HG03060 (cell line): ENCODE results near the gene BAIAP2L1.

Experiments
- ATAC-seq: cut with Tn5 transposase; IDR thresholded peaks from one replicate; pipeline ENCODE4 v1.9.1; 2021; ENCODE audit warnings: low read depth, moderate number of reproducible peaks; ENCODE audit not compliant: unreplicated experiment

The BAIAP2L1 gene

DNA sequence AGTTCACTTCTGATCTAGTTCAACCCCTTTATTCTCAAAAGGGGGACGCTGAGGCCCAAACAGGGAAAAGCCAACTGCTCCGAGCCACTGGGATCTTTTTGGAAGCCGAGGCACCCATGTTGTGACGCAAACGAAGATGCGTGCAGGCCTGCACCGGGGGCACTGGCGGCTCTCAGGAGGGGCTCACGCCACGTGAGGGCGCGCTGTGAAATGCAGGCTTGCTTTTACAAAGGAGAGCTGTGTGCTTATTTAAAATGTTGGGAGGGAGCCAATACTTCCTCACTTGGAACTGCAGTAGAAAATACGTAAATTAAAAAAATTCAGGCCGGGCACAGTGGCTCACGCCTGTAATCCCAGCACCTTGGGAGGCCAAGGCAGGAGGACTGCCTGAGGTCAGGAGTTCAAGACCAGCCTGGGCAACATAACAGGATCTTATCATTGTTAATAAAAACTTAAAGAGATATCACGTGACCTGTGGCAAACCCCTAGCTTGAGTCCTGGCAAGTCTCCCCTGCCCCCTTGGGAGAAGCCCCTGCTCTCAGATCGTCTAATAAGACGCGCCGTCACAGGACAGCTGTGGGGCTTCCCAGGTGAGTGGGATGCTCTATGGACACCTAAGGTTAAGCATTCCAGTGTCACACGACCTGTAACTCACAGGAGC, 103.1 kb downstream of the BAIAP2L1 start:
- ATAC-seq: no peak

DNA sequence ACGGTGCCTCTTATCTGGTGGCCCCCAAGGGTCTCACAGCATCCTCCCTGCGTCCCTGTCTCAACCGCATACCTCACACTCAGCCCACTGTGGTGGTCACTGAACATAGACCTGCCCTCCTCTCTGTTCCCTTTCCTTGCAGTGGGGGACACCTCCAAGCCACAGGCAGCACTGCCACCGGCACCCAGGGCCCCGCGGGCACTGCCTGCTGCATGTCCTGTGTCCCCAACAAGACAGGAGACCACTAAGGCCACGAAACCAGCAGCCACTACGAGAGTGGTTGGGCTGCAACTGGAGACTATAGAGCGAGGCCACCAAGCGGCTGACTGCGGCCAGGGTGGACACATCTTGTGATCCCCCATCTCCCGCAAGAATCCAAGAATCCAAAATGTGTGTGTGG, 104.1 kb downstream of the BAIAP2L1 start:
- ATAC-seq: no peak

DNA sequence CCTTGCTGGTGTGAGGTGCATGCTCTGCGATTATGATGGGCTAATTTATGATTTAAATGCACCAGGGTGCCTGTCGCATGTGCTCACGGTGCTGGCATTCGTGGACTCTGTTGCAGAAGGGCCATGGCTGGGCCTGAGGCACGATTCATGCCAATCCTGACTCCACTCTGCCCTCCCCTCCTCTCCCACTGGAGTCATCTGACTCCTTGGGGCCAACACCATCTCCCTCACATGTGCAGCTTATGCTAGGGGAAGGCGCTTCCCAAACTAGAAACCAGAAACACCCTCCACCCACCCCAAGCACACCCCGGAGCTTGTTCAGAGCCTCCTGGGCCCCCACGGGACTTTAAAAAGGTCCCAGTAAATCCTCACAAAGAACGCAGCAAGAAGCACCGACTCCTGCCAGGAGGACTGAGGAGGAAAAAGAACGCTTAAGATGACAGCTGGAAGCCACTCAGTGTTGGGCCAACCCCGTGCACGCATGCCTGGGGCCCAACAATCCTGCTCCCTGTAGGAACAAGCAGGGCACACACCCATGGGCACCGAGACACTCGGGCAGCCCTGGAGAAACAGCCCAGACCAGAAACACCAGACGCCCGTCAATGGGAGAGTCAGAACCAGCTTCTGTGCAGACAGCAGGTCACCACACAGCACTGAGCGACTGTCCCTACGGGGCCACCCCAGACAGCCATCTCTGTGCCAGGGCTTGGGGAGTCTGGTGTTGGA, 105.3 kb downstream of the BAIAP2L1 start:
- ATAC-seq: no peak

DNA sequence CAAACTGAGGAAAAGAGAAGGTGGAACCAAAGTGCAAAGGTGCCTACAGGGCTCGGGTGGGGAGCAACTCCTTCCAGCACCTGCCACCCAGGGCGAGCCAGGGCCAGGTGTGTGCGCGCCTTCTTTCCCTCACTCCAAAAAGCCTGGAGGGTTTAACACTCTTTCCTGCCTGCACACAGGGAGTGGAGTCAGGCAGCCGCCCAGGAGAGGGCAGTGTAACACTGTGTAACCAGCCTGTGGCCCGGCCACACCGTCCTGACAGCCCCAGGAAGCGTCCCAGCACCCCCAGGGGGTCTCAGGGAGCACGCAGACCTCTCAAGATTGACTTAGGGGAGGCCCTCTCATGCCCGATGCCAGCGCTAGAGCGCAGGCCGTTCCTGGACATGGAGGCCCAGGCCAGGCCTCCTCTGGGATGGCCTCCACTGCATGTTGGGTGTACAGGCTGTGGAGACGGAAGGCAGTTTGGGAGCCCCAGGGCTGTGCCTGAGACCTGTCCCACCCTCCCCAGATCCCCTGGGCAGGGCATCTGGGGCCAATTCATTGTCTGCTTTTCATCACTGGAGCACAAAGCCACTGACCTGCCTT, 106.0 kb downstream of the BAIAP2L1 start:
- no peak for ATAC-seq

DNA sequence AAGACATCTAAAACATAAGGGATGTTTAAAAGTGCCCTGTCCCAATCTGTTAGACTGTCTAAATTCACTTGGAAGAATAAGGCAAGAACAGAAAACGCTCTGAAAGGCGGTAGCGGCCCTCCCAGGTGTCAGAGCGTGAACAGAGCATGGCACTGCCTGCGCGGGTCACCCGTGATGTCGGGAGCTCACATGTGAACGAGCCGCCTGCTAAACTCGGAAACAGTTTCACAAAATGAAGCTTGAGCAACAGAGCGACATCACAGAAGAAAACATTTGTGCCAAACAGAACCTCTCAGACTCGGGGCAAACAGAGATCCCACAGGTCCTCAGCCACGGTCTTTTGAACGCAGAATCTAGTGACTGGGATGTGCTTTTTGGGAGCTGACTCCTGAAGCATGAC, 106.6 kb downstream of the BAIAP2L1 start:
- ATAC-seq: no peak

DNA sequence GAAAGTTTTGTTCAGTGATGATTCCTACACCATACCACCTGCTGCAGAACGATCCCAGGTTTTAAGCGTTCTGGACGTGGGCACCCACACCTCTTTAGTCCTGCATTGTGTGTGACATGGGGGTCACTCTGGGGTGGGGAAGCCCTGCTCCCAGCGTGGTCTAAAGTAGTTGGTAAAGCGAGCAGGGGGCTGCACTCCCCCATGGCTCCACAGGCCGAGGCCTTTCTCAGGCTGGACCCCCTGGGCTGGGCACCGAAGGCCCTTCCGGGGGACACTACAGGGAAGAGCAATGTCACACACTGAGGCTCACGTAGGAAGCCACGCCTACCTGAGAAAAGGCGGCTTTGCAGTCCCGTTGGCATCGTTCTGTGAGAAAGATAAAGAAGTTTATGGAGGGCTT, 107.1 kb downstream of the BAIAP2L1 start:
- no peak for ATAC-seq

DNA sequence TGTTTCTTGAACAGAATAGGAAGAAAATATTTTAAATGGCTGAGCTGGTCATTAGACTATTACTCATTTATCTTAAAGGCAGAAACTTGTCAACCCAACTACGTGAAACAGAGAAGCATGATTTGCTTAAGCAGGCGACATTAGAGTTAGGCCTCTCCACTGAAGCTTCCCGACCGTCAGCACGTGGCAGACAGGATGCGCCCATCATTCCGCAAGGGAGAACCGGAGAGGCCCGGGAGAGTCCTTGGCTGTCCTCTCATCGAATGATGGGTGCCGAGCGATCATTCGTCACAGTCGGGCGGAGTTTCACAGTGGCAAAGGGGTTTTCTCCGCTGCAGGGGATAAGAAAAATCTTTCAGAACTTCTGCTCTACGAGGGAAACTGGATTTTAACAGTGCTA, 107.6 kb downstream of the BAIAP2L1 start:
- no peak for ATAC-seq

DNA sequence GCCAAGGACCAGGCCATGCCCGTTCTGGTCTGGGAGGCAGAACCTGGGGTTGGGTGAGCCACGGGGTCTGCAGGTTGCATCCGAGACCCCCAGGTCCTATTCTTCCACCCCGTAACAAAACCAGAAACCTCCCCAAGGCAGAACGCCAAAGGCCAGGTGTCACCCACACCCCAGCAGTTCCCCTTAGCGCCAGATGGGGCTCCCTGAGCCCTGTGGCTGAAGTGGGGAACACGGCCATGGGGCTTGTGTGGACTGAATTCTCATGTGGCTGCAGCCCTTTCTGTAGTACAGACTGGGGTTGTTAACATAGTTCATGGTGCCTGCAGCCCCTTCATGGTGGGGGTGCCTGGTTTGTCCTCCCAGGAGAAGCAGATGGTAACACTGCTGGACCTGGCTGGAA, 109.2 kb downstream of the BAIAP2L1 start:
- no peak for ATAC-seq

DNA sequence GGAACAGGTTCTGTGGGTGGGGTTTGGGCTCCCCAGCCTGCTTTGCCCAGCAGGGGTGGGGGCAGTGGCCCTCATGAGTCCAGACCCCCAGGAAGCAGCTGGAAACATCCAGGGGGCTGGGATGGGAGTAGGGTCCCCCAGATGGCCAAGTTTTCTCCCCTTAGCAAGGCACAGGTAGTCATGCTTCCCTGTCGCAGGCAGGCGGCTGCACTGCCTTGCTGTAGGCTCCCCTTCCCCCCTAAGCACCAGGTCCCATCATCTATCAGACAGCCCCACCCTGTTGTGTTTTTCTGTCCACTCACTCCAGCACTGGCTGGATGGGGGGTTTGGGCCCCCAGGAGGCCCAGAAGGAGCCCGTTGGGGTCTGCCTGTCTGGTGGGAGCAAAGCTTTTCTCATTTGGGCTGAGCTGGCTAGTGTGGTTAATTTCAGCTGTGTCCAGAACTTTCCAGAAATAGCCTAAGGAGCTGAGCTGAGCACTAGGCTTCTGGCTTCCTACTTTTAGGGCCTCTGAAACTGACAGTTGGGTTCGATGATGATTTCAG, 111.5 kb downstream of the BAIAP2L1 start:
- no peak for ATAC-seq

DNA sequence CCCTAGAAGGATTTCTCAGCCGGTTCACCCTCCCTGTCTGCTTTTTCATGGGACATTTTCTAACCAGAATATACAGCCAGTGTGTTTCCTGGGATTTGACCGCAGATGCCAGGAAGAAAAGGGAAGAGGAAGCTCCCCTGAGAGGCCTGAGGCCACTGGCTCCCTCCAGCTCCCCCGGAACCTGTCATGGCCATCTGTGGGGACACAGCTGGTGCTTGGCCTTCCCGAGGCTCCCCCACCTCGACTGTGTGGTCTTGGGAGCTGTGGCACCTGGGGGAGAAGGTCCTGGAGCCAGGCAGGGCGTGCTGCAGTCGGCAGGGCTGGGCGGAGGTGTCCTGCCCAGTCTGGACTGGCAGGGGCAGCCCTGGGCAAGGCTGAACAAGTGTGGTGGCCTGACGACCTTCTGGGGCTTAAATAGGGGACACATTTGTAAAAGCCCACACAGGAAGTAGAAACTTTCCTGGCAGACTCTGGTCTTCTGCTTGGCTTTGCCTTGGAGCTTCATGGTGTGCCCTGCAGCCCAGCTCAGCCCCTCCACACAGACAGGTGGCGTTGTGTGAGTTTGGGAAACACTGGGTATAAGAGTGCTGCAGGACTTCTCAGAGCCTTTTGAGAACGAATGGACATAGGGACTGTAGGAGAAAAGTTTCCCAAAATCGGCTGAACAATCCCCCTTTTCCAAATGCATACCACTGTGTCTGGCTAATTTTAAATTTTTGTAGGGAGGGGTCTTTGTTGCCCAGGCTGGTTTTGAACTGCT, 112.6 kb downstream of the BAIAP2L1 start:
- ATAC-seq: no peak

DNA sequence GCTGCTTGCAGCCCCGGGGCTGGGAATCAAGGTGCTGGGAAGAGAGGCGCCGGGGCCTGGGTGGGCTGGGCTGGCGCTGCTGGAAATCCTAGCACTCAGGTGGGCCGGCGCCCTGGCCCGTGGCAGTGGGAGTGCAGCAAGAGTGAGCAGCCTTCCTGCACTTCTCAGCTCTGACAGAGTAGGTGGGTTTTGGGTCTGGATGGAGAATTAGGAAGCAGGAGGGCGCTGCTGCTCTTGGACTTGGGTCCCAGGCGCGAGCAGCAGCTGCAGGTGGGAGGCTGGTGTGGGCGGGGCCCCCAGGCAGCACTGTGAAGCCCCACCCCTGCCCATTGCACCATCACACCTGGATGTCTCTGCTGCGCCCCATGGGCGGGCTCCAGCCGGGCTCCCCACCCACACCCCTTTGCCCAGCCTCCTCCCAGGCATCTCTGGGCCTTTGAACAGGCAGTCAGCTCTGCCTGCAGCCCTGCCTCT, 113.4 kb downstream of the BAIAP2L1 start:
- ATAC-seq: no peak

DNA sequence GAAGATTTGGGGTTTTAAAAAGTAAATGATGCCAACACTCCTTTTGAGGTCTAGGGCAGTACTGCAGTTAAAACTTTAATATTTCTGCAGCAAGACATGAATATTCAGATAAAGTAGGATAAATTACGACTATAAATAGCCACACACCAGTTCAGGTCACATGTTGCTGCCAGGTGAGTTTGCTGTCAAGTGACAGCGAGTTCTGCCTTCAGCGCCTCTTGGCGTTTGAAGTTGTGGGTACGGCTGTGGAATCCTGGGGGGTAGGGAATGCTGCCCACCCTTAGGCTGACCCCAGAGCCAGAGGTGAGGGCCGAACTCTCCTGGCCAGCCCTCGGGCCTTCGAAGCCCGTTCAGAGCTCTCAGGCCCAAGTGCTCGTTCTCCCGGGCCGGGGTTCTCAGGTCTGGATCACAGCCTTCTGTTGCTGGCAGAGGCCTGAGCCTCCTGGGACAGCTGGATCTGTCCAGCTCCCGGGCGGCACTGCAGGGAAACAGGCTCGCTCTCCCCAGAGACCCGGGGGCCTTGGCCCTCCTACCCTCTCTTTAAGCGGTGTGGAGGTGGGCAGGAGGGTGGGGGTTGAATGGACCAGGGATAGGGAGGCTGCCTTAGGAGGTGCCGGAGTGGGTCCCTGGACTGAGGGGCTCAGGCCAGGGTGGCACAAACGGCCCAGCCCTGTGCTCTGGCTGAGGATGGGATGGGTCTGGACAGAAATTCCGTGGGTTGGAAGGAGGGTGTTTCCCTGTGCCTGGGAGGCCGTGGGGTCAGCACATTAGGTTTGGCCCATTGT, 114.0 kb downstream of the BAIAP2L1 start:
- no peak for ATAC-seq

DNA sequence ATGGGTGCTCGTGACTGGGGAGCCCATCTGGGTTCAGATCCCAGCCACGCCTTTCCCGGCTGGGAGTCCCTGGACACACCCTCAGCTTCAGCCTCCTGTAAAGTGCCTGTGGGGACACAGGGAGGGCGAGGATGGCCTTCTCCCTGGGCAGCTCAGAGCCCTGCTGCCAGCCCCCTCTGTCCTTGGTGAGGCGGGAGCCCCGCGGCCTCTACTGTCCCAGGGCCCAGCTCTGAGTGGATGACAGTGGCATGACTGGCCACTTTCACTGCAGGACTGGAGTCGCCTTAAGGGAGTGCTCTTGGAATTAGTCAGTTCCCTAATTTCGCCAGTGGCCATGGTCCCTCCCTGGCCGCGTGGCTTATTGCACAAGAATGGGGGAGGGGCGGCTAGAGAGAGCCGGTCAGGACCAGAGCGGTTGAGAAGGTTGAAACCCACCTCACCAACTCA, 114.8 kb downstream of the BAIAP2L1 start:
- ATAC-seq: no peak

DNA sequence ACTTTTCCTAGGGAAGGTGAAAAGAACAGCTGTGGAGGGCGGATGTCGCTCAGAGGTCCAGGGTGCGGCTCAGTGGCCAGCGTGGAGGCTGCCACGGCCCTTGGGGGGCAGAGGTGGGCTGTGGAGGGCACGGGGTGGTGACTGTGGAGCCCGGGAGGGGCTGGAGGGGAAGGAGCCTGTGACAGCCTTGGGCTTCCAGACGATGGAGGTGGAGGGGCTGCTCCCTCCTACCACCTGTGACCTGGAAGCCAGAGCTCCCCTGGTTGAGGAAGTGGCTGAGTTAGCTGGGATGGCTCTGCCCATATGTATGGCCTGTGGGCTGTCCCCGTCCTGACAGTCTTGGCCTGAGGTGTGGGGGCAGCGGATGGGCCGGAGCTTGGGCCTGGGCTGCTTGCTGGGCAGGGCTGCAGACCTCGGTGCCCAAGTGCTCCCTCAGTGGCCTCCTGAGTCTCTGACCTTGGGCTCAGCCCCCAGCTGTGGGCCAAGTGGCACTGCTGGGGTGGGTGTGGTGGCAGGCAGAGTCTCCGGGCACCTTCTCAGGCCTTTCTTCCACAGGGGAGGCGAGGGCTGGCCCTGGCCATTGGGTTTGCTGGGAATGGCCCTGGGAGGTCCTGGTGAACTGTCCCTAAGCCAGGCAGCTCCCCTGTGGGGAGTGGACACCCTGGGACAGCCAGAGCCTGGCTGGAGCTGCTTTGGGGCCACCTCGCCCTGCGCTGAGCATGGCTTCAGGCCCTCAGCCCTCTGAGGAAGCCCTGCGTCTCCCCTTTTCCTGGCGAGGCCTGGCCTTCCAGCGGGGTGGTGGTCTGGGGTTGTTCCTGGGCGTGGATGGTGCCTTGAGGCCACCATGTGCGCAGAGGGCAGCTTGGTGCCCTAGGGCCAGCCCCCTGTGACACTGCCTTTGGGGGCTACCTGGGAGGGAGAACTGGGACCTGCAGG, 115.5 kb downstream of the BAIAP2L1 start:
- ATAC-seq: no peak

DNA sequence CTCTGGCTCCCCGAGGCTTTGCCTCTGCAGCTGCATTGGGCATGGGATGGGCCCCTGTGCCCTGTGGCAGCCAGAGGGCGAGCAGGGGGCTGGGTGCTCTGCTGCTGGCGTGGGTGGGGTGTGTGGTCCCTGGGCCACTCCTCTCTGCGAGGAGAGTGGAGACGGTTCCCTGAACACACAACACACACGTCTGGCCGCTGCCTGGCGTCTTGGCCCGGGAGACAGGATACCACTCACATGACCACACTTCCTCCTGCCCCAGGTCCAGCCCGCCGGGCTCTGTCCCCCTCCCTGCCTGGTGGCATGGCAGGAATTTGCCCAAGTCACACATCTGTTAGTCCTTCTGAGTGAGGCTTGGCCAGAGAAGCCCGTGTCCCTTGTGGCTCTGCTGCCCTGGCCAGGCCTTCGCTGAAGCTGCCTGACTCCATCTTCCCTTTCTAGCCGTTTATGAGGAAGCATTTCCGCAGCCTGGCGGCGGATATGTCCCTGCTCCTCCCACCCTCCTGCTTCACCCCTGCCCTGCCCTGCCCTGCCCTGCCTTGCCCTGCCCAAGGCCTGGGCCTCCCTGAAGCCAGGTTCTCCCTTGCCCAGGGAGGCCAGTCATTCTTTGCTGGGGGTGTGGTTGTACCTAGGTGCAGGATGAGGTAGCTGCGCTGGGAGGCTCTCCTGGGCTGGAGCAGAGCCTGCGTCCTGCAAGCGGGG, 116.4 kb downstream of the BAIAP2L1 start:
- ATAC-seq: no peak

DNA sequence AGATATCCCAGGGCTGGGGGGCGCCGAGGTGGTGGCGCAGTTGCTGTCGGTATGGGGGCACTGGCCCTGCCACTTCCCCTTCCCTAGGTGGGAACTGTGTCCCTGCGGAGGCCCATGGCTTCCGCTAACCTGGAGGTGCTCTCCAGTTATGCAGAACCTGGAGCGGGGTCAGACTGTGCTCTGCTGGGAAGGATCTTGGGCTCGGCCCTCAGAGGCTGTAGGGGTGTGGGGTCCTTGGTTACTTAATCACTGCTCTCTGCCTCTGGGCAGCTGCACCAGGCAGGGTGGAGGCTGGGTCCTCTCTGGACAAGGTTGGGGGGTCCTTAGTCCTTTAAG, 117.0 kb downstream of the BAIAP2L1 start:
- no peak for ATAC-seq

DNA sequence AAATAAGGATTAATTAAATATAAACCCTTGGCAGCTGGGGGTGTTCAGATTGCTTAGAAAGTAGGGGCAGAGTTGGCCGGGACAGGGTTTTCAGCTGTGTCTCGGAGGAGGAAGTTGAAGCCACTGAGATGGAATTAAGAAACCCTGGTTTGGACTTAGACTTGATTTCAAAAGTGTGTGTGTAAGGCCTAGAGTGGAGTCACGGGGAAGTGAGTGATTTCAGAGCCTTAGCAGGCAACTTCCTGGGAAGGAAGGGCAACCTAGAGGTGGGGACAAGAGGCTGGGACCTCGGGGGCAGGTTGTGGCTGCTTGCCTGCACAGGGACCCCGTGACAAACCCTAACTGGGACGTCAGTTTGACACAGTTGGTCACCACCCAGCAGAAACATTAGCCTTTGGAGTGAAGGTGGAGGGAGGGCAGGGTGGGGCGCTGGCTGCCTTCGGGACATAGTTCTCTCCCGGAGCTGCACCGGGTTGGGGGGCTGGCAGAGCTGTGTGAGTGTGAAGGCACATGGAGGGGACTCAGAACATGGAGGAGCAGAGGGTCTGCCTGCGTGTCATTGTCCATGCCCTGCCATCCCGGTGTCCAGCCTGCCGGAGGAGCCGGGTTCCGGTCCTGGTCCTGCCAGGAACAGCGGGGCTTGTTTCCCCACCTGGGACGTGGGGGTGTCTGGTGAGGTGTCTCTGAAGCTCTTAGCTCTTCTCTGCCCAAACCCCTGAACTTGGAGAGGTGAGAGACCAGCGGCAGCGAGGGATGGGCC, 117.6 kb downstream of the BAIAP2L1 start:
- no peak for ATAC-seq

DNA sequence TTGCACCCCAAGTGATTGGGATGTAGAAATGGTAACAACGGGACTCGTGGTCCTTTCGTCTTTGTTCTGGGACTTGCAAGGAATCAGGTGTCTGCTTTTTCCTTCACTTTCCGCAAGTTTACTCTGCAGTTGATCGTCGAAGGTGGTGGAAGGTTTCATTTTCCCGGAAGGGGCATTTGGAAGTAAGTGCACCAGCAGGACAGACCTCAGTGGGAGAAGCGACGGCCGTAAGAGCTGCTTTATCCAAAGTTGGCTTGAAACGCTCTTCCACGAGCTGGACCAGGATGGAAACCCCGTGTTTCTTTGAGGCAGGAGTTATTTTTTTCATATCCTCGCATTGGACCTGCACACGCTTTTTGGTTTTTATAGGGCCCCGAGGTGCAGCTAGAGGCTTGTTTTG, 118.2 kb downstream of the BAIAP2L1 start:
- no peak for ATAC-seq
